ENCODE measurements around the gene PGLYRP3. TPM values are rescaled to one million over a fixed set of nuclear protein-coding genes. Genes with fewer than 3 reads are reported as not detected.
A peak's percentile ranks its signal among the peaks of the same experiment; 100 is the strongest.

The PGLYRP3 gene
- total RNA-seq, 2 donors from 2014 or later, result not detected

- no peak overlapping the region for H3K27ac Mint-ChIP-seq
- no peaks in the 10 kb centered on the region for H3K36me3 Mint-ChIP-seq (ENCODE audit: low read depth)
- H3K4me1 Mint-ChIP-seq, result no peaks in the 10 kb centered on the region
- no peaks in the 10 kb centered on the region for H3K9me3 Mint-ChIP-seq
- ATAC-seq (replicated peaks), result no peak
- H3K4me3 Mint-ChIP-seq, result no peak overlapping the region
- peaks cover 9% of the 10 kb centered on the region for H3K27me3 Mint-ChIP-seq
These were observed 4.2 kb downstream of the PGLYRP3 start for GRCh38 chr1:153308540-153308939.

DNA sequence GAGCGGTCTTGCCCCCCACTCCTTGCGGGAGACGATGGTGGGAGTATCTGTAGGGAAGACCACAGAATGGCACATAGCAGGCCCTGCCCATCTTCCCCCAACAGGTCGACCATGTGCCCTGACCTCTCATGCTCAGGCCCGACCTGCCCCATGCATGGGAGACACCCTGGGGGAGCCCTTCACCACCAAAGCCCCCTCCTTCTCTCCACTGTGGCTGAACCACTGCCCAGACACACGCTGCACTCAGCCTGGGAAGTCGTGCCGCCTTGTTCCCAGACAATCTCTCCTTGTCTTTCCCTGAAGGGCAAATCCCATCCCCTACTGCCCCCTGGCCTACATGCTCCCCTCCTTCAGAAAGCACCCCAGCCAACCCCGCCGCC, 5.5 kb downstream of the PGLYRP3 start:
- H3K4me3 Mint-ChIP-seq, result no peak overlapping the region

DNA sequence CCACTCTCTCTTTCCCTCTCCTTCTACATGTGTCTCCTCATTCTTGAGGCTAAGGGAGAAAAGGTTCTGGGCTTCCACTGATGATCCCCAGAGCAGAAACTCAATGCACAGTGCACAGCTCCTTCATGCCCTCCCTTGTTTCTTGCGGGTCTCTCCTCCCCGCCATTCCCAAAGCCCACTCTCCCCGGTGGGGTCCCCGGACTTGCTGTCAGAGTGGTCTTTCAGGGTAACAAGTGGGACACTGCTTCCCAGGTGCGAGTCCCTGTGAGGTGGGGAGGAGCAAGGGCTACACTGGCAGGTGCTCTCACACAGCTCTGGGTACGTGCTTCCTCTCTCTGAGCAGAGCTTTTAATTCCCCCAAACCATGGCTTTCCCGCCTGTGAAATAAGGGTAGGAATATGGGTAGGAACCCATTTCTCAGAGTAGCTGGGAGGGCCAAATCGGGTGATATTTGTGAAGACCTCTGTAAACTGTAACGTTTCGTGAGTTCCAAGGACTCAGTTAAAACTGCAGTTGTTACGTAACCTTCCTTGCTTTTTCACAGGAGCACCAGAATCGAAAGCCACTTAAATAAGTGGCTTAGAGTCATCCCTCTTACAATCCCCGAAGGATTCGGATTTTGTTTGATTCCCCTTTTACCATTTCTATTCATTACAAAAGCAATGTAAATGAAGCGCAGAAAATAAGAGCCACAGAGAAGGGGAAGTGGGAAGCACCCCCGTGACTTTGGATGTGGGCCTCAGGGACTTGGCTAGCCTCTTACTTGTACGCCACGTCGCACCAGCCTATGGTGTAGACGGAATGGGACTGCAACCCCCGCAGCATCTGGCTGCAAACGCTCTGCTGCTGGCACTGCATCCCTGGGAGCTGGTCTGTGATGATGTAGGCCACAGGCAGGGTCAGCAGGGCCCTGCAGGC, 6.2 kb downstream of the PGLYRP3 start:
- H3K9me3 Mint-ChIP-seq, result no peaks in the 10 kb centered on the region
- no peak overlapping the region for H3K4me3 Mint-ChIP-seq
- H3K36me3 Mint-ChIP-seq (ENCODE audit: low read depth), result no peaks in the 10 kb centered on the region
- peaks cover 6% of the 10 kb centered on the region for H3K27me3 Mint-ChIP-seq
- no peak overlapping the region for H3K27ac Mint-ChIP-seq
- H3K4me1 Mint-ChIP-seq, result no peaks in the 10 kb centered on the region
- no peak for ATAC-seq (replicated peaks)

More for the DNA sequence above, 5.5 kb downstream of the PGLYRP3 start:
- no peaks in the 10 kb centered on the region for H3K4me1 Mint-ChIP-seq
- no peaks in the 10 kb centered on the region for H3K36me3 Mint-ChIP-seq (ENCODE audit: low read depth)
- ATAC-seq (replicated peaks), result no peak
- H3K27me3 Mint-ChIP-seq, result peaks cover 6% of the 10 kb centered on the region
- no peak overlapping the region for H3K27ac Mint-ChIP-seq
- H3K9me3 Mint-ChIP-seq, result no peaks in the 10 kb centered on the region

DNA sequence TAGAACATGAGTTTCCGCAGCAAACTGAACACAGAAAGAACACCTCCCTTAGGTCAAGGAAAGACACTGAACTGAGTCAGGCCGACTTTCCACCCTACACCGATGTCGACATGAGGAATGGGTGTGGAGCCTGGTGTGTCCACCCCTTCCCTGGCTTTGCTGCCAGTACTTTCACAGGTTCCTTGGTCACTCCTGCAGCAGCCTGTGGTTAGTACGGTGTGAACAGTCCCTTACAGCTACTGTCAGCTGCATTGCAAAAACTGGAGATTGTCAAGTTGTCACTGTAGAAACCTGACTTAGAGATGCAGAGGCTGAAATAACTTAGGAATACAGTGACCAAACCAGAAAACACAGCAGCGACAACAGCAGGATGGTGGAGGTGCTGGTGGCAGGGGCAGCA, 7.1 kb downstream of the PGLYRP3 start:
- Mint-ChIP-seq H3K27me3 (peaks cover 6% of the 10 kb centered on the region), H3K4me1 (no peaks in the 10 kb centered on the region), H3K36me3 (ENCODE audit: low read depth) (no peaks in the 10 kb centered on the region), H3K4me3 (no peak overlapping the region), H3K27ac (no peak overlapping the region), H3K9me3 (no peaks in the 10 kb centered on the region)
- ATAC-seq (replicated peaks), result no peak

DNA sequence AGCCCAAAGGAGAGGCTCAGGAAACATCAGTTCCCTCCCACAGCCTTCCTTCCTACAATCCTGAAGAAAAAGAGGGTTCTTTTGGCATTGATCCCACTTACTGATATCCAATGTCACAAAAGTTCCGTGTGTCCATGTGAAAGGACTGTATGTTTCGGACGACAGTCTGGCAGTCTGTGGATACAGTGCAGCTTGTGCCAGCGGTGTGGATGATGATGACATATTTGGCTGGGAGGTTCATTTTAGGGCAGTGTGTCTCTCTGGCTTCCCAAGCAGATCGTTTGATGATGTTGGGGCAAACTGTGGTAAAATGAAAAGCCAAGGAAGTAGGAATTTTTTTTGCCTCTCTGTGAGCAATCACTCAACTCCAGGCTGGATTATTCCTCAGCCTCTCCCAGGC, 10.4 kb downstream of the PGLYRP3 start:
- Mint-ChIP-seq H3K27me3 (peaks cover 6% of the 10 kb centered on the region), H3K36me3 (ENCODE audit: low read depth) (no peaks in the 10 kb centered on the region), H3K4me3 (no peak overlapping the region), H3K9me3 (no peaks in the 10 kb centered on the region), H3K27ac (no peak overlapping the region), H3K4me1 (no peaks in the 10 kb centered on the region)
- ATAC-seq (replicated peaks), result no peak

- Mint-ChIP-seq H3K4me3 (peak overlapping the region; percentile 61), H3K36me3 (ENCODE audit: low read depth) (no peaks in the 10 kb centered on the region), H3K9me3 (no peaks in the 10 kb centered on the region), H3K27ac (peak overlapping the region; percentile 68), H3K27me3 (no peaks in the 10 kb centered on the region), H3K4me1 (peaks cover 27% of the 10 kb centered on the region)
- peak; percentile 27 for ATAC-seq (replicated peaks)
These were observed 18.9 kb downstream of the PGLYRP3 start for GRCh38 chr1:153293851-153294250.

- Mint-ChIP-seq H3K27me3 (no peaks in the 10 kb centered on the region), H3K4me3 (peak overlapping the region; percentile 61), H3K4me1 (peaks cover 27% of the 10 kb centered on the region), H3K27ac (peak overlapping the region; percentile 68), H3K36me3 (ENCODE audit: low read depth) (no peaks in the 10 kb centered on the region), H3K9me3 (no peaks in the 10 kb centered on the region)
- ATAC-seq (replicated peaks), result no peak
These were observed 19.3 kb downstream of the PGLYRP3 start for GRCh38 chr1:153293480-153293775.

DNA sequence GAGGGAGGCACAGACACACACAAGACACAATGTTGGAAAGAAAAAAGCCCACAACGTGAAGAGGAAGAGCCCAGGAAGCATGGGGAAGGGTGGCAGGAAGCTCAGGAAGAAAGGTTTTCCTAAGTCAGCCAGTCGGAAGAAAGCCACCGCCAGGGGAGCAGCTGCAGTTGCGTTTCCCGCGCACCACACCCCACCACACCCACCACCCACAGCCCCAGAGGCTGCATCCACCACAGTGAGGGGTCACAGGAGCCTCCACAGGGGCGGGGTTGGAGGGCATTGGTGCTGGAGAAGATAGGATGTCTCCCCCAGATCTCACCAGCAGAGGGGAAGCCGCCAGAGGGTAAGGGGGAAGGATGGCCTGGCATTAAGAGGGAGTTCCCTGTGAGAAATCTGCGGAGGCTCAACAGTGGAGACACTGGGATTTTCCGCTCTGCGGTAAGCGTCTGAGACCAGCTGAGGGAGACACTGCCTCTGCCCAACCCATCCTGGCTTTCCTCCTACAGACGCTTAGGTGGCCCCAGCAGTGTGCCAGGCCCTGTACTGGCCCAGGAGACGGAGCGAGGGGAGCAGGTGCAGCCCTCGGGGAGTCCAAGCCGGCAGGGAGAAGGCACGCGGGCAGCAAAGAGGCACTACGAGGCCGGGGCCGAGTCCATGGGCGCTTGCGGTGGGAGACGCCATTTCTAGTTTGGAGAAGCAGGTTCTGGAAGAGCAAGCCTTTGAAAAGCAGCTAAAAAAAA, 19.8 kb downstream of the PGLYRP3 start:
- Mint-ChIP-seq H3K36me3 (ENCODE audit: low read depth) (no peaks in the 10 kb centered on the region), H3K27ac (no peak overlapping the region), H3K4me1 (peaks cover 27% of the 10 kb centered on the region), H3K27me3 (no peaks in the 10 kb centered on the region), H3K4me3 (peak overlapping the region; percentile 61), H3K9me3 (no peaks in the 10 kb centered on the region)
- no peak for ATAC-seq (replicated peaks)

DNA sequence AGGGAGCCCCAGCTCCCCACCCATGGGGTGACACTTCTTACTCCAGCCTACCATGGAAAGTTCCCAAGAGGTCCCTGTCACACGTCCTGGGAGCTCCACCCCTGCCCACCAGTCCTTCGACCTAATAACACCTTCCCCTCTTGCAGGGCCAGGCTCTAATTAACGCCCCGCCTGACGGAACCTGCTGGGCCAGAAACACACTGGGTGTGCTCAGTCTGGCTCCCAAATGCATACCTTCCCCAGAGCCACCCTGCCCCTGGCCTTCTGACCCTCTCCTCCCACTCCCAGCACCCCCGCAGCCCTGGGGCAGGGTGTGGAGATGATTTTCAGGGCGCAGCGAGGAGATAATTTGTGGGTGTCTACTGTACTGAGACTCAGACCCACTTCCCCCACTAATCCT, 20.6 kb downstream of the PGLYRP3 start:
- peaks cover 27% of the 10 kb centered on the region for H3K4me1 Mint-ChIP-seq
- no peaks in the 10 kb centered on the region for H3K36me3 Mint-ChIP-seq (ENCODE audit: low read depth)
- H3K27ac Mint-ChIP-seq, result no peak overlapping the region
- ATAC-seq (replicated peaks), result no peak
- peak overlapping the region; percentile 61 for H3K4me3 Mint-ChIP-seq
- no peaks in the 10 kb centered on the region for H3K9me3 Mint-ChIP-seq
- H3K27me3 Mint-ChIP-seq, result no peaks in the 10 kb centered on the region

DNA sequence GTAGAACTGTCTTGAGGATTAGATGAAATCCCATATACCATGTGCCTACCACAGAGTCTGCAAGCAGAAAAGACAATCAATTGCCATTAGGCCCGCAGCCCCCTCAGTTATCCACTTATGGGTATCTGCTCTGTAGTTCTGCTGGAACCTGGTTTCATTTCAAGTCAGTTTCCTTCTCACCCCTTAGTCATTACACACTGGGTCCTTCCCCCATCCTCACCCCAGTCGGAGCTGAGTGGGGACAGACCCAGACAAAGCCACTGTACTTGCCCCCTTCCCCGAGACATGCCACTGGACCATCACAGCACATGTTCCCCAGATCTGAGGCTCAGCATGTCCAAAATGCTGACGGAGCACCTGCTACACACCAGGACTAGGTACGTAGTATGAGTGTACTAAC, 21.2 kb downstream of the PGLYRP3 start:
- no peaks in the 10 kb centered on the region for H3K36me3 Mint-ChIP-seq (ENCODE audit: low read depth)
- ATAC-seq (replicated peaks), result peak; percentile 88
- peaks cover 27% of the 10 kb centered on the region for H3K4me1 Mint-ChIP-seq
- peak overlapping the region; percentile 58 for H3K27ac Mint-ChIP-seq
- no peaks in the 10 kb centered on the region for H3K27me3 Mint-ChIP-seq
- H3K4me3 Mint-ChIP-seq, result peak overlapping the region; percentile 61
- no peaks in the 10 kb centered on the region for H3K9me3 Mint-ChIP-seq

GRCh38 chr1:153288634-153289275, 24.0 kb downstream of the PGLYRP3 start:
- no peak for ATAC-seq (replicated peaks)
- H3K27me3 Mint-ChIP-seq, result peaks cover 4% of the 10 kb centered on the region
- H3K4me3 Mint-ChIP-seq, result no peak overlapping the region
- no peaks in the 10 kb centered on the region for H3K36me3 Mint-ChIP-seq (ENCODE audit: low read depth)
- peaks cover 16% of the 10 kb centered on the region for H3K4me1 Mint-ChIP-seq
- no peak overlapping the region for H3K27ac Mint-ChIP-seq
- no peaks in the 10 kb centered on the region for H3K9me3 Mint-ChIP-seq

DNA sequence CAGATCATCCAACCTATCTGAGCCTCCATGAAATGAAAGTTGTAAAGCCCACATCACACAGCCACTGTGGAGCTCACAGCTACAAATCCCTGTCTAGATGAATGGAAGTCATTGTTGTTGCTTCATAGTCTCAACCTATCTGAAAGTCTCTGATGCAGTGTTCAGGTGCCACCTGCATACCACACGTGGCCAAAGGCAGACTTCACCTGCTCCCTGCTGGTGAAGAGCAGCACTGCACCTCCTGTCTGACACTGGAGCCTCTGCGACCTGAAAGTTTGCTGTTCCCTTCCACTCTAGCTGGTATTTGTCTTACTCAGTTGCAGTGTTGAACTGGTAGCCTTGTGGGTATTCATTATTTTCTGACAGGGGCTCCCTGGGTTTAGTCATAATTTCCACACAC, 34.9 kb downstream of the PGLYRP3 start:
- H3K27me3 Mint-ChIP-seq, result peaks cover 8% of the 10 kb centered on the region
- H3K4me3 Mint-ChIP-seq, result no peak overlapping the region
- H3K36me3 Mint-ChIP-seq (ENCODE audit: low read depth), result no peaks in the 10 kb centered on the region
- peak; percentile 67 for ATAC-seq (replicated peaks)
- no peaks in the 10 kb centered on the region for H3K9me3 Mint-ChIP-seq
- H3K27ac Mint-ChIP-seq, result no peak overlapping the region
- no peaks in the 10 kb centered on the region for H3K4me1 Mint-ChIP-seq

DNA sequence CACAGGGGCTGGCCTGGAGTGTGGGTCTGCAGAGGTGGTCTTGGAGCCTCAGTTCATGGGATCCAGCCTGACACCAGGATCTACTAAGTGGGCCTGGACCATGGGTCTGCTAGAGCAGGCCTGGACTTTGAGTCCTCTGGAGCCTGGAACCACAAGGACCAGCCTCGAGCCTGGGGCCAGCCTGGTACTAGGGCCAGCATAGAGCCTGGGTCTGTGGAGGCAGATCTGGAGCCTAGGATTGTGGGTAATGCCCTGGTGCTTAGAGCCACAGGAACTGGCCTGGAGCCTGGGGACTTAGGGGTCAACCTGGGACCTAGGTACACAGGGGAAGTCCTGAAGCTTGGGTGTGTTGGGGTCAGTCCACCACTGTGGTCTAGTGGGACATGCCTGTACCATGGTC, 40.6 kb downstream of the PGLYRP3 start:
- H3K36me3 Mint-ChIP-seq (ENCODE audit: low read depth), result no peaks in the 10 kb centered on the region
- peaks cover 18% of the 10 kb centered on the region for H3K27me3 Mint-ChIP-seq
- H3K4me3 Mint-ChIP-seq, result no peak overlapping the region
- H3K27ac Mint-ChIP-seq, result no peak overlapping the region
- no peaks in the 10 kb centered on the region for H3K4me1 Mint-ChIP-seq
- H3K9me3 Mint-ChIP-seq, result no peaks in the 10 kb centered on the region
- ATAC-seq (replicated peaks), result no peak

- H3K27ac Mint-ChIP-seq, result no peak overlapping the region
- no peaks in the 10 kb centered on the region for H3K36me3 Mint-ChIP-seq (ENCODE audit: low read depth)
- H3K27me3 Mint-ChIP-seq, result peaks cover 21% of the 10 kb centered on the region
- no peak for ATAC-seq (replicated peaks)
- H3K4me1 Mint-ChIP-seq, result no peaks in the 10 kb centered on the region
- H3K4me3 Mint-ChIP-seq, result no peak overlapping the region
- no peaks in the 10 kb centered on the region for H3K9me3 Mint-ChIP-seq
These were observed 41.0 kb downstream of the PGLYRP3 start for GRCh38 chr1:153271711-153272110.

GRCh38 chr1:153265457-153265856, 47.3 kb downstream of the PGLYRP3 start:
- ATAC-seq (replicated peaks), result no peak
- Mint-ChIP-seq H3K4me3 (no peak overlapping the region), H3K27me3 (peaks cover 47% of the 10 kb centered on the region), H3K4me1 (peaks cover 23% of the 10 kb centered on the region), H3K36me3 (ENCODE audit: low read depth) (no peaks in the 10 kb centered on the region), H3K27ac (no peak overlapping the region), H3K9me3 (no peaks in the 10 kb centered on the region)

All from activated T-helper 17 cell treated with anti-CD3 and anti-CD28 coated beads, Interleukin-2, amount 50 U/mL, for 72 hours (primary cell).